HCT116 (cell line): ENCODE results near the gene HMGN1. TPM values are rescaled to one million over a fixed set of nuclear protein-coding genes. Genes with fewer than 3 reads are reported as not detected.

ENCODE experiments used
- ATAC-seq: fragments of 200-7000 bp; cut with Tn5 transposase; 2 replicates; pipeline ENCODE4 v1.9.1; 2020; ENCODE audit warnings: mild to moderate bottlenecking, moderate library complexity
- BruUV-seq: library from RNA; stranded (reverse); fragments of 400-500 nt; replicated peaks from 2 replicates; lab custom pipeline; 2021; lab: Mats Ljungman, UMichigan
- CTCF ChIA-PET: fragments of 300-600 bp; sonication (Branson Sonifier 250); formaldehyde crosslinking; loops from one replicate; lab custom pipeline; 2021; ENCODE audit warnings: antibody characterized with exemption; lab: Charles Lee
- POLR2A ChIA-PET: fragments of 300-600, 350-600 bp; sonication (Branson Sonifier 250); formaldehyde crosslinking; loops from one replicate; lab custom pipeline; 2021; ENCODE audit warnings: antibody characterized with exemption; lab: Charles Lee
- RAD21 ChIA-PET, 2 experiments: fragments of 300-600 bp; sonication (Branson Sonifier 250); formaldehyde crosslinking; loops; one replicate each; lab custom pipeline; 2023; ENCODE audit warnings: low total read pairs in 2 of 2; ENCODE audit not compliant: uncharacterized antibody in 2 of 2, unreplicated experiment in 2 of 2, low non-redundant PET in 1 of 2; lab: Charles Lee
- DNase-seq: peaks from one replicate; pipeline ENCODE4 v3.0.0-alpha.2; 2010; ENCODE audit warnings: low read depth, low spot score
- H2AFZ ChIP-seq: fragments of 200-600 bp; shearing (Covaris generic), sonication (generic); 2 replicates; pipeline ENCODE4 v1.6.1; 2017; ENCODE audit warnings: low read depth, mixed run types, mixed read lengths, antibody characterized with exemption, low read length; ENCODE audit not compliant: poor library complexity, severe bottlenecking
- H3K27ac ChIP-seq: 2 replicates; pipeline ENCODE4 v1.5.1; 2012; ENCODE audit warnings: low read depth, low read length
- H3K27me3 ChIP-seq: fragments of 200-600 bp; sonication (generic); 2 replicates; pipeline ENCODE4 v1.6.1; 2016; ENCODE audit warnings: mixed run types, low read length, mixed read lengths; ENCODE audit not compliant: insufficient read depth
- H3K36me3 ChIP-seq, 2 experiments: fragments of 200-500 bp in 1 of 2; fragments of 200-600 bp in 1 of 2; sonication (Bioruptor generic) in 1 of 2; sonication (generic) in 1 of 2; 2 replicates each; pipeline versions ENCODE4 v1.5.1 to v1.6.1; 2014 to 2016; ENCODE audit warnings: low read length in 2 of 2, inconsistent platforms in 1 of 2, mixed read lengths in 1 of 2, mixed run types in 1 of 2; ENCODE audit not compliant: insufficient read depth in 2 of 2, control insufficient read depth in 1 of 2
- H3K4me1 ChIP-seq, 2 experiments: fragments of 200-600 bp in 1 of 2; sonication (generic) in 1 of 2; 2 replicates each; pipeline versions ENCODE4 v1.5.1 to v1.6.1; 2012 to 2017; ENCODE audit warnings: low read length in 2 of 2, inconsistent platforms in 1 of 2, mild to moderate bottlenecking in 1 of 2, mixed read lengths in 1 of 2, mixed run types in 1 of 2, moderate library complexity in 1 of 2; ENCODE audit not compliant: insufficient read depth in 2 of 2, control insufficient read depth in 1 of 2
- H3K4me2 ChIP-seq: fragments of 200-600 bp; sonication (generic); 2 replicates; pipeline ENCODE4 v1.6.1; 2017; ENCODE audit warnings: mixed run types, low read length, mixed read lengths
- H3K4me3 ChIP-seq, 2 experiments: fragments of 200-600 bp in 1 of 2; sonication (generic) in 1 of 2; replicated peaks in 1 of 2; 2 replicates each; pipeline ENCODE4 v1.5.1; 2011 to 2016; ENCODE audit warnings: low read length in 2 of 2, control low read depth in 1 of 2, low read depth in 1 of 2, mild to moderate bottlenecking in 1 of 2, mixed read lengths in 1 of 2, mixed run types in 1 of 2
- H3K79me2 ChIP-seq: fragments of 200-600 bp; sonication (generic); 2 replicates; pipeline ENCODE4 v1.6.1; 2017; ENCODE audit warnings: mild to moderate bottlenecking, mixed run types, low read length, moderate library complexity, mixed read lengths; ENCODE audit not compliant: insufficient read depth
- H3K9ac ChIP-seq: fragments of 200-600 bp; sonication (generic); 2 replicates; pipeline ENCODE4 v1.6.1; 2016; ENCODE audit warnings: low read length, mixed read lengths
- H3K9me2 ChIP-seq: fragments of 200-600 bp; sonication (generic), shearing (Covaris generic); 2 replicates; pipeline ENCODE4 v1.6.1; 2017; ENCODE audit warnings: mixed run types, mild to moderate bottlenecking, moderate library complexity; ENCODE audit not compliant: insufficient read depth
- H3K9me3 ChIP-seq, 2 experiments: fragments of 200-500 bp in 1 of 2; fragments of 200-600 bp in 1 of 2; sonication (Bioruptor generic) in 1 of 2; sonication (generic) in 1 of 2; 2 replicates each; pipeline ENCODE4 v1.6.1; 2014 to 2017; ENCODE audit warnings: low read length in 2 of 2, mixed read lengths in 2 of 2, inconsistent platforms in 1 of 2, low read depth in 1 of 2, mild to moderate bottlenecking in 1 of 2, mixed run types in 1 of 2, moderate library complexity in 1 of 2; ENCODE audit not compliant: control insufficient read depth in 1 of 2, insufficient read depth in 1 of 2
- H4K20me1 ChIP-seq: fragments of 200-600 bp; sonication (generic), shearing (Covaris generic); 2 replicates; pipeline ENCODE4 v1.6.1; 2017; ENCODE audit warnings: mixed run types, mild to moderate bottlenecking, moderate library complexity; ENCODE audit not compliant: insufficient read depth
- ATF3 ChIP-seq: IDR thresholded peaks from 2 replicates; pipeline ENCODE4 v1.6.1; 2012
- CEBPB ChIP-seq: IDR thresholded peaks from 2 replicates; pipeline ENCODE4 v1.6.1; 2012; ENCODE audit warnings: low read depth
- CTCF ChIP-seq, 3 experiments: fragments of 200-600 bp in 1 of 3; sonication (generic) in 1 of 3; IDR thresholded peaks in 2 of 3; conservative IDR thresholded peaks in 1 of 3; 2 replicates each; pipeline ENCODE4 v1.5.1; 2012 to 2017; ENCODE audit warnings: low read depth in 2 of 3, low read length in 2 of 3, antibody characterized with exemption in 1 of 3, borderline replicate concordance in 1 of 3, control low read depth in 1 of 3, mild to moderate bottlenecking in 1 of 3, mixed read lengths in 1 of 3, mixed run types in 1 of 3, moderate library complexity in 1 of 3; ENCODE audit not compliant: insufficient read depth in 1 of 3
- EGR1 ChIP-seq: IDR thresholded peaks from 2 replicates; pipeline ENCODE4 v1.6.1; 2012; ENCODE audit warnings: low read depth
- EZH2 ChIP-seq: fragments of 200-600 bp; sonication (generic); IDR thresholded peaks from 2 replicates; pipeline ENCODE4 v1.6.1; 2017; ENCODE audit warnings: antibody characterized with exemption, mixed run types
- EZH2phosphoT487 ChIP-seq: fragments of 200-600 bp; IDR thresholded peaks from 2 replicates; pipeline ENCODE4 v1.6.1; 2018; ENCODE audit warnings: antibody characterized with exemption, borderline replicate concordance
- FOSL1 ChIP-seq: IDR thresholded peaks from 2 replicates; pipeline ENCODE4 v1.6.1; 2012; ENCODE audit warnings: low read depth
- MAX ChIP-seq: IDR thresholded peaks from 2 replicates; pipeline ENCODE4 v1.6.1; 2012
- POLR2A ChIP-seq: IDR thresholded peaks from 2 replicates; pipeline ENCODE4 v1.7.0; 2011; ENCODE audit warnings: borderline replicate concordance; ENCODE audit not compliant: insufficient read depth, insufficient read length; ENCODE audit errors: extremely low read depth
- POLR2AphosphoS5 ChIP-seq: IDR thresholded peaks from 2 replicates; pipeline ENCODE4 v1.6.1; 2011; ENCODE audit warnings: mild to moderate bottlenecking, low read depth, low read length, moderate library complexity
- RAD21 ChIP-seq: IDR thresholded peaks from 2 replicates; pipeline ENCODE4 v1.6.1; 2012; ENCODE audit warnings: low read depth, mild to moderate bottlenecking
- REST ChIP-seq: IDR thresholded peaks from 2 replicates; pipeline ENCODE4 v1.6.1; 2012; ENCODE audit warnings: low read depth
- SIN3A ChIP-seq: IDR thresholded peaks from 2 replicates; pipeline ENCODE4 v1.6.1; 2012; ENCODE audit warnings: low read depth
- SP1 ChIP-seq: IDR thresholded peaks from 2 replicates; pipeline ENCODE4 v1.6.1; 2012; ENCODE audit warnings: low read depth
- SRF ChIP-seq: IDR thresholded peaks from 2 replicates; pipeline ENCODE4 v1.6.1; 2012; ENCODE audit warnings: low read depth
- TCF7L2 ChIP-seq: IDR thresholded peaks from 2 replicates; pipeline ENCODE4 v1.7.0; 2011; ENCODE audit warnings: borderline replicate concordance, inconsistent platforms; ENCODE audit not compliant: insufficient read depth, insufficient read length; ENCODE audit errors: extremely low read depth
- ZFX ChIP-seq: fragments of 450-650 bp; IDR thresholded peaks from 2 replicates; pipeline ENCODE4 v1.6.1; 2017
- ZNF274 ChIP-seq: fragments of 200-500 bp; sonication (Bioruptor generic); IDR thresholded peaks from 2 replicates; pipeline ENCODE4 v1.6.1; 2014; ENCODE audit warnings: mild to moderate bottlenecking, low read depth, low read length, inconsistent platforms
- intact Hi-C: fragments of 100-400 bp; cut with micrococcal nuclease; formaldehyde crosslinking; loops from 2 replicates; pipeline ENCODE4 v1.10.0; 2022
- total RNA-seq: library from RNA; stranded (reverse); gene quantifications from one replicate; pipeline ENCODE4 v1.2.1, GENCODE V29; 2021; ENCODE audit not compliant: unreplicated experiment

Gene HMGN1
- total RNA-seq, 1 experiment from 2014 or later, result 399 TPM

- no peak for ATAC-seq
- RAD21 ChIA-PET, result no interaction called here
- H3K36me3 ChIP-seq, result peaks cover 4% of the 10 kb centered on the region in 2 experiments; a peak in 2 of 4 replicates
- TF ChIP-seq EZH2phosphoT487, result no peak
- no peak for TF ChIP-seq FOSL1
- TF ChIP-seq REST, result no peak
- no peak for TF ChIP-seq ATF3
- TF ChIP-seq RAD21, result no peak
- no peak for TF ChIP-seq CEBPB
- TF ChIP-seq SP1, result no peak
- TF ChIP-seq POLR2A, result no peak
- no peak for TF ChIP-seq EZH2
- no peak for TF ChIP-seq POLR2AphosphoS5
- TF ChIP-seq MAX, result no peak
- TF ChIP-seq CTCF (IDR thresholded peaks at IDR 0.05 in 2 of 3, conservative IDR thresholded peaks at IDR 0.05 in 1 of 3; ENCODE audit: borderline replicate concordance in 1 of 3, insufficient read depth in 1 of 3, low read depth in 2 of 3, low read length in 2 of 3), result no peak
- no peak for TF ChIP-seq EGR1
- no peak for TF ChIP-seq TCF7L2
- TF ChIP-seq SRF, result no peak
- TF ChIP-seq ZNF274, result no peak
- no peak for TF ChIP-seq ZFX
- no peak for TF ChIP-seq SIN3A
- no peaks in the 10 kb centered on the region for H4K20me1 ChIP-seq
- H3K27me3 ChIP-seq, result no peaks in the 10 kb centered on the region
- no peak overlapping the region for H3K4me3 ChIP-seq
- no peak overlapping the region for H2AFZ ChIP-seq
- CTCF ChIA-PET, result no interaction called here
- no peak overlapping the region for H3K4me2 ChIP-seq
- H3K9ac ChIP-seq, result no peak overlapping the region
- H3K4me1 ChIP-seq, result no peaks in the 10 kb centered on the region
- H3K27ac ChIP-seq, result no peak overlapping the region
- intact Hi-C loops, result no loop called here
- no peaks in the 10 kb centered on the region for H3K79me2 ChIP-seq
- DNase-seq, result no peak
- BruUV-seq, result no TSS peak
- POLR2A ChIA-PET, result no interaction called here
- H3K9me2 ChIP-seq, result no peaks in the 10 kb centered on the region
- H3K9me3 ChIP-seq, result no peaks in the 10 kb centered on the region
Observed at GRCh38 chr21:39397646-39398385, 48.9 kb upstream of the HMGN1 start.
